GM21381 (cell line): Measurements from ENCODE around the gene DHX16.
"Not testable (repeated sequence)": the region's sequence is repeated elsewhere in the genome, so short reads cannot be mapped to it uniquely, and the experiment has no call there.

Experiments
- ATAC-seq: cut with Tn5 transposase; IDR thresholded peaks from one replicate; pipeline ENCODE4 v1.9.1; 2021; ENCODE audit warnings: mild to moderate bottlenecking, moderate library complexity; ENCODE audit not compliant: unreplicated experiment

Gene DHX16

DNA sequence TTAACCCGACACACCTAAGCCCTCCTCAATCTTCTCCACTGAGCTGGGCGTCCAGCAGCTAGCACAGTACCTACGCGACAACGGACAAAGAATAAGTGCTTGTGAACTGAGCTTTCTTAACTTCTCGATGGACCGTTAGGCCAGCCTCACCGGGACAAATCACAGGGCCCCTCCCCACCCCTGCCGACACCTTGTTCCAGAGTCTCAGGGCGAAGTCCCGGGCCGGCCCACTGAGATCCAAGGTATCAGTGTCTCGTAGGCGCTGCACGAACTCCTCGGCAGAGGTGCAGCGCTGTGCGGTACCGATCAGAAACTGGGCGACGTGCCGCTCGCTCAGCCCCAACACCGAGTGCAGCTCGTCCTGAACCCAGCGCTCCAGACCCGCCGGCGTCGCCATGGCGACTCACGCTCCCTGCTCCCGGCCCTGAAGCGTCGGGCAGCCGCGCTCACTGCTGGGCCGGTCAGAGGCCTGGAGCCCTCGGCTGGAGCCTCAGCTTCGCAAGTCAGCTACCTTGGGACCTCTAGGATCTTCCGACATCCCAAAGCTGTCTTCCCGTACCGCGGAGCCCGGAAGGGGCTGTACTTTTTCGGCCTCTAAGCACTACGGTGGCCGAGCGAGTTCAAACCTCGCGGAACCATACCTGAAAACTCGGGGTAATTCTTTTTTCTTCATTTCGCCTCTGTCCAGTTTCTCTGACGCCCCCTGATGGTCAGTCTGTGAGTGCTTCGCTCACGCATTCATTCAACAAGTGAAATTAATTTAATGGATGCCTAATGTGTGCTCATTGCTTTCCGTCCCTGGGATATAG, at the start of gene DHX16:
Gene DHX16, minus strand, starts transcription at position 562 of the 809 bp plus-strand sequence. Its CDS starts 165 bp downstream, at position 397.
- peak; percentile 73 for ATAC-seq

DNA sequence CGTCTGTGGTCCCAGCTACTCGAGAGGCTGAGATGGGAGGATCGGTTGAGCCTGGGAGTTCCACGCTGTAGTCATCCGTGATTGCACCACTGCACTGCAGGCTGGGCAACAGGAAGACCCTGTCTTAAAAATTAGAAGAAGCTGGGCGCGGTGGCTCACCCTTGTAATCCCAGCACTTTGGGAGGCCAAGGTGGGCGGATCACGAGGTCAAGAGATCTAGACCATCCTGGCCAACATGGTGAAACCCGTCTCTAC, 49.1 kb upstream of the DHX16 start:
- not testable (repeated sequence) for ATAC-seq

DNA sequence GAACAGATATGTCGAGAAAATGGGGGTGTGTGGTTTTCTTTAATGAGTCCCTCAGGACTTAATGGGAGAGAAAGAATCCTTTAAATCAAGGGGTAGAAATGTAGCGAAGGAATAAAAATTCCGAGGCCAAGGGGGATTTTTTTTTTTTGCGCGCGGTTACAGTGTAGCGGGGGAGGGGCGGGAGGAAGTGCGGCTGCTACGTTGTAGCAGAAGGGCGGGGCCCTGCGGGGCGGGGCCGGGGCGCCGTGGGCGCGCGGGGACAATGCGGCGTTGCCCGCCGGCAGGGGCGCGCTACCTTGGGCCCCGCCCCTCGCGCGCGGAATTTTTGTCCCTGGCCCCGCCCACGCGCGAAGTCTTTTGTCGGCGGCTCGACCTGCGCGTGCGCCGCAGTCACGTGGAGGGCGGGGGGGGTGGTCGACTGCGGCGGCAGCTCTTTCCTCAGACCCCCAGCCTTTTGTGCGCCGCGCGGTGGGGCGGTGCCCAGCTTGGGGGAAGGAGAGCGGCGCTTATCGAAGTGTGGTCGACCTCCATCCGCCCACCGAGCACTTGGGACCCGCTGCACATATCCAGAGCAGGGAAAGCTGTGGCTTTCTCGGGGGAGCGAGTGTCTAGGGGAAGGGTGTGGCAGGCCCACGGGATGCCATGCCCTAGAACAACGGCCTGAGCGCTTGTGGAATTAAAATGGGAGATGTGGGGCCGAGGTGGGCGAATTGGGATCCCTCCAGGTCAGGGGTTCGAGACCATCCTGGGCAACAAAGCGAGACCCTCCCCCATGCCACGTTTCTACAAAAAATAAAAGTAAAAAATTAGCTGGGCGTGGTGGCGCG, 48.6 kb upstream of the DHX16 start:
- peak; percentile 33 for ATAC-seq

DNA sequence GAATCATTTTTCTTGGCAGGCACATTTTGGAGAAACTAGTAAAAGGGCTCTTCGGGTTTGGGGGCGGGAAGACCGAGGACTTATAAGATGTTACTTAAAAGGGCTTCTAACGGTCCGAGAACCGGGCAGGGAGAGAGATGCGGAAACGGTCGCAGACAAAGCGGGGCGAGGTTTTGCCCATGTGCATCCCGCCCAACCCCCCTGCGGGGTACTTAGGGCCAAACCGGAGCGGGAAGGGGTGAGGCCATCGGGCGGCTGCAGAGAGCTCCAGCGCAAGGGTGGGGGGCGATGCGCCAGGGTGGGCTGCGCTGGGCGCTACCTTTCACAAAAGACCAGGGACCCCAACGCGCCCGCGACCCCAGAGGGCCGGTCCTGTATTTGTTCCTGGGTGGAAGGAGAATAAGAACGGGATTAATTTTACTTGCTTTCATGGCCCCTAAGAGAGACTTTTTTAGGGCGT, 48.0 kb upstream of the DHX16 start:
- no peak for ATAC-seq

DNA sequence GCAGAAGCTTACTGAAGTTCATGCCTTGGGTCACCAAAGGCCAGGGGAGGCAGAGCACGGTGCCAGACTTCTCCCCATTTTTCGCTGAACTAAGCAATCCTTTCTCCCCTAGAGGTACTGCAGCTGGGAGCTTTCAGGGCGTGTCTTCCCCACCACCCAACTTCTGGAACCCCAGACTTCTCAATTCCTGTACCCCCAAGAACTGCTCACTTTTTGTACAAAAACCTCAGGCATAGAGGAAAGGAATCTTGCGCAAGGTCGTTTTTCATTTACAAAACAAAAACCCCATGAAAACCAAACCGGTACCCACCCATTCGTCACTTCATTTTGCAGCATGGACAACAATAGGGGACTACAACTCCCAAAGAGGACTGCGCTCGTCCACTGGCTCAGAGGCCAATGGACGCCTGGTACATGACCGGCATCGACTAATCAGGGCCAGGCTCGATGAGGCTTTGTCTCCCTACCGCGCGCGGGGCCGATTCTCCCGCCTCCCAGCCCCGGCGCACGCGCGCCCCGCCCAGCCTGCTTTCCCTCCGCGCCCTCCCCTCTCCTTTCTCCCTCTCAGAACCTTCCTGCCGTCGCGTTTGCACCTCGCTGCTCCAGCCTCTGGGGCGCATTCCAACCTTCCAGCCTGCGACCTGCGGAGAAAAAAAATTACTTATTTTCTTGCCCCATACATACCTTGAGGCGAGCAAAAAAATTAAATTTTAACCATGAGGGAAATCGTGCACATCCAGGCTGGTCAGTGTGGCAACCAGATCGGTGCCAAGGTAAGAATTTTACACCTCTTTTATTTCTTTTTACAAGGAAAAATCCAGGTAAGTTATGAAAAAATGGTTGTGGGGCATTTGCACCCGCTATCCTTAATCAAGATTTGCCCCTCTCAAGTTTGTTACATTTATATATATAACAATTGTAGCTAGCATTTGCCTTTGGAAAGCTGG, 47.3 kb upstream of the DHX16 start, which contains the start of gene TUBB:
Gene TUBB, plus strand, starts transcription at position 562 of the 947 bp plus-strand sequence. Its CDS starts 155 bp downstream, at position 717.
- ATAC-seq, result peak; percentile 43

DNA sequence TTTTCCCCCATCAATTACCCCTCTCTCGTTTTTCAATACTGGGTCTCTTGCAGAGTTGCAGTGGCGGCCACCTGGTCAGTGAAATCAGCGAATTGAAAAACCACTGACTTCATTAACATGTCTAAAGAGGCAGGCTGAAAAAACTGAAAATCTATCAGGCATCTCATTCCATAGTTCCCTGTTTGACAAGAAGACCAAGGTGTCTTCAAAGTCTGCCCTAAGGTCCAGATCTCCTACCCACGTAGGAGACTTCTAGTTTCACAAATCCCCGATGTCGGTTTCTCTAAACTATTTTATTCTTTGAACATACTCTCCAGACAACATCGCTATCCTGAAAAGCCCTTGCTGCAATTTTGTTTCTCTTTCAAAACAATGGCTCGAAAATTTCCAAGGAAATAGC, 46.5 kb upstream of the DHX16 start:
- no peak for ATAC-seq

DNA sequence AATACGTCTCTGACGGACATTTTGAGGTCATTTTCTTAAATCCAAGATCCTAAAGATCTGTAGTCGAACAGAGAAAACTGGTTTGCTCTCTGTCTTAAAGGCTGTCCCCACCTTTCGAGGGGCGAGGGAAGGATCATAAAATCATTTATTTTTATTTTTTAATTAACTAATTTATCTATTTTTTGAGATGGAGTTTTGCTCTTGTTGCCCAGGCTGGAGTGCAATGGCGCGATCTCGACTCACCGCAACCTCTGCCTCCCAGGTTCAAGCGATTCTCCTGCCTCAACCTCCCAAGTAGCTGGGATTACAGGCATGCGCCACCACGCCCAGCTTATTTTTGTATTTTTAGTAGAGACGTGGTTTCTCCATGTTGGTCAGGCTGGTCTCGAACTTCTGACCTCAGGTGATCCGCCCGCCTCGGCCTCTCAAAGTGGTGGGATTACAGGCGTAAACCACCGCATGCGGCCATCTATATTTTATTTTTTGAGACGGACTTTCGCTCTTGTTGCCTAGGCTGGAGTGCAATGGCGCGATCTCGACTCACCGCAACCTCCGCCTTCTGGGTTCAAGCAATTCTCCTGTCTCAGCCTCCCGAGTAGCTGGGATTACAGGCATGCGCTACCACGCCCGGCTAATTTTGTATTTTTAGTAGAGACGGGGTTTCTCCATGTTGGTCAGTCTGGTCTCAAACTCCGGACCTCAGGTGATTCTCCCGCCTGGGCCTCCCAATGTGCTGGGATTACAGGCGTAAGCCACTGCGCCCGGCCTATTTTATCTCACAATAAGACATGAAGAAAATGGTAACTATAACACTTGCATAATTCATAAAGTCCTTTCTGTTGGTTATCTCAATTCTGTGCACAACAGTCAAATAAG, 45.3 kb upstream of the DHX16 start:
- ATAC-seq, result not testable (repeated sequence)

DNA sequence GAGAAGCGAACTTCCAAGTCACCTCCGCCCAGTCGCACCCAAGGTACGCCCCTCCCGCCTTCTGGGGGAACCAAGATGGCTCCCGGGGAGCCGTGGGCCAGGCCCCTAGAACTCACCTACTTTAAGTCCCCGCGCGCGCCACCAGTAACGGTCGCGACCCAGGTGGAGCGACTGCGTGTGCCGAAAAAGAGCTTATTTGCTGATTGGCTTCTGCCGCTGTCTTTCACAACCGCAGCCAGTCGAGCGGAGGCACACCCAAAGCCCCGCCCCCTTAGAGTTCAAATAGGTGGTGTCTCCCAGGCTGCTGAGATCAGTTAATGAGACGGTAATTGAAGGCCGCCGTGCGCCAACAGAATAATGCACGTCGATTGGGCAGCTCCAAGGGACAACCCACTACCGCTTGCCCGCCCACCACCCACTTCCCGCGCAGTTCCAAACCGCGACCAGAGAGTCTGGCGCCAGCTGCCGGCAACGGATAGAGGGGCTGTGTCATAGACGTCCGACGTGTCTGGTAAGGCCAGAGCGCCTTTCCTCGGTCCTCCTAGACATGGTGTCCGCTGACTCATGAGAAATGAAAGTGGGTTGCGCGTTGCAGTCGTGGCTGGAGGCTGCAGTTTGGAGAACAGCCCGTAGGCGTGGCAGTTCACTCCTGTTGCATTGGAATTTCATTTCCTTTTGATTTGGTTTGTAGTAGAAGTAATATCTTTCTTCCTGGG, 44.5 kb upstream of the DHX16 start, which contains the start of gene MDC1:
Gene MDC1, minus strand, starts transcription at position 153 of the 716 bp plus-strand sequence. CDS start 2,106 bp downstream, outside the sequence.
- ATAC-seq, result peak; percentile 58

DNA sequence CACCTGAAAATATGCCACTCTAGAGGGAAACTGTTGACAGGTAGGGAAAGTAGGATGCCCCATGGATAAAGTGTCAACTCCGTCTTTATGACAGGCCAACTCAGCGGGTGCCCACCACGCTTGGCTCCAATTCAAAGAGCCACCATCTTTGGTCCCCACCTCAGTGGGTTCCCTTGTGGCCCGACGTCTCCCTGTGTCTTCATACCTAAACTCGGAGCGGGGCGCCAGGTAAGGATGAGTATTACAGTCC, 44.0 kb upstream of the DHX16 start:
- ATAC-seq, result no peak

DNA sequence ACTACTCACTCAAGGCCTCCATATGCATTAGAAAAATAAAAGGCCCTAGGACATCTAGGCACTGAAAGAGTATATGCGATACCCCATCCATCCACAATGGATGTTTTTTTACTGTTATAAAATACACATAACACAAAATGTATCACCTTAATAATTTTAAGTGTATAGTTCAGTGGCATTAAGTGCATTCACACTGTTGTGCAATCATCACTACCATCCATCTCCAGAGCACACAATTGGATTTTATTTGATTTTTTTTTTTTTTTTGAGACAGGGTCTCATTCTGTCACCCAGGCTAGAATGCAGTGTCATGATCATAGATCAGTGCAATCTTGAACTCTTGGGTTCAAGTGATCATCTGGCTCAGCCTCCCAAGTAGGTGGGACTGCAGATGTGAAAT, 41.5 kb upstream of the DHX16 start:
- ATAC-seq, result no peak

DNA sequence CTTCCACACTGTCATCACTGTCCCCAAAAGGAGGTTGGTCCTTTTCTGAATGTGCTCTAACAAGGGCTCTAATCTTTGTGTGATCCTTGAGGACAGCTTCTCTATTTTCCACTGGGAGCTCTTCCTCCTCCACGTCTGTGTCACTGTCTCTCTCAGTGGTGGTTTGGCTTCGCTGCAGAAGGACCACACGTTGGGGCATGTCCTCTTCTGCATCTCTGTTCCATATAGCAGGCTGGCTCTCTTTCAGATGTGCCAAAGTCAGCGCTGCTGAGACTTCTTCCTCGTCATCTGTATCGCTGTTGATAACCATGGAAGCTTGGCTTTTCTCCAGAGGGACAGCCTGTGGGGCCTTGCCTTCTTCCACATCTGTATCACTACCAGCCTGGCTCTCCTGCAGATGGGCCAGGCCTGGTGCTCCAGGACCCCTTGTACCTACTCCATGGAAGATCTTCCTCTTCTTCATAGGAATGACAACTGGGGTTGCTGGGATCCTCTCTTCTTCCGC, 39.7 kb upstream of the DHX16 start:
- ATAC-seq, result no peak

DNA sequence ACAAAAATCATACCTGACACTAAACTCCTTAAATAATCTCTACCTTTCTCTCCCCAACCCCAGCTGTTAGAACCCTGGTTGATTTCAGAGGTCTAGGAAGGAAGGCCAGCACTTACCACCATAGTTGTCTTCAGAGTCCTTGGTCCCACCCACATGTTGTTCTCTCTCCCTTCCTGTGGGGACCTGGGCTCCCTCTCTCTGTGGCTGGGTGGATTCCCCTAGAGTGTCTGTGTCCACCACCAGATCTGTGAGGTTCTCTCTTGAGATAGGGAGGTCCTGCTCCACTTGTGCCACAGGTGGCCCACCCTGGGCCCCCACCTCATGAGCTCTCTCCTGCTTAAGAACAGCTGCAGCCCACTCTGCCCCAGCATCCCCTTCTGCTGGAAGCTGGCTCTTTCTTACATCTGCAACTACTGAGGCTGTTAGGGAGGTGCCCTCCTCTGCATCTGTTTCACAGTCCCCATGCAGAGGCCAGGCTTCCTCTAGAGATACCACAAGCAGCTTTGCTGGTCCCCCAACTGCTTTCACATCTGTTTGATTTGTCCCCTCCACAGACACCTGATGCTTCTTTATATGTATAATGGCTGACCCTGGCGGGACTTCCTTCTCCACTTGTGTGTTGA, 39.1 kb upstream of the DHX16 start:
- no peak for ATAC-seq

DNA sequence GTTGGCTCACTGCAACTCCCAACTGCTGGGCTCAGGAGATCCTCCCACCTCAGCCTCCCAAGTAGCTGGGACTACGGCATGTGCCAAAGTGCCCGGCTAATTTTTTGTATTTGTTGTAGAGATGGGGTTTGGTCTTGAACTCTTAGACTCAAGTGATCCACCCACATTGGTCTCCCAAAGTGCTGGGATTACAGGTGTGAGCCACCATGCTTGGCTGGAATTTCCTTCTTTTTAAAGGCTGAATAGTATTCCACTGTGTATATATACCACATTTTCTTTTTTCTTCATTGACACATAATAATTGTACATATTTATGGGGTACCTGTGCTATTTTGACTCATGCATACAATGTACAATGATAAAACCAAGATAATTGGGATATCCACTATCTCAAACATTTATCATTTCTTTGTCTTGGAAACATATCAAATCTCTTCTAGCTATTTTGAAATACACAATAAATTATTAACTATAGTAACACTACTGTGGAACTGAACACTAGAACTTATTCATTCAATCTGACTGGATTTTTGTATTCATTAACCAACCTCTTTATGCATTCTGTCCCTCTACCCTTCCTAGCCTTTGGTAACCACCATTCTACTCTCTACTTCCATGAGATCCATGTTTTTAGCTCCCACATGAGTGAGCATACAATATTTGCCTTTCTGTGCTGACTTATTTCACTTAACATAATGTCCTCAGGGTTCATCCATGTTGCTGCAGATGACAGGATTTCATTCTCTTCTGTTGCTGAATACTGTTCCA, 36.5 kb upstream of the DHX16 start:
- ATAC-seq, result no peak

DNA sequence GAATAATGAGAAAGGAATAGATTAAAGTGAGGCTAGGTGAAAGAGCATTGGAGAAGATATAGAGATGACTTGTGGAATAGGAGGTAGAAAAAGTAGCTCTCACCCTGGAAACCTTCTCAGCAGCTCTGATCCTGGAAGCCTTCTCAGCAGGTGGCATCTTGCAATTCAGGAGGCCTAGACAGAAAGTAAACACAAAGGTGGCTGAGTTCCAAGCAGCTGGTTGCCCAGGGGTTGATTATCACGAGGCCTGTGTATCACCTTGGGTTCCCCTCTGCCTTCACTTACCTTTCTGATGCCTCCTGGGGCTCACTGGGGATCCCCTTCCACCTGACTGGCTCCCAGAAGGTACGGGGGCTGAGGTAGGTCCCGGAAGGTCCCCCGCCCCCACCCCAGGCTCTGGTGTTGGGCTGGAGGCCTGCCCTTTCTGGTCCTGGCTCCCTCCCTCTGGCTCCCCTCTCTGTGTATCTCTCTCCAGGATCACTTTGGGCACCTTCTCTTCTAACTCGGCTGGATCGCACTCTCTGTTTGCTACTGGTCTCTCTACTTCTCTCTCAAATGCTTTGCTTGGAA, 34.6 kb upstream of the DHX16 start:
- ATAC-seq, result no peak

DNA sequence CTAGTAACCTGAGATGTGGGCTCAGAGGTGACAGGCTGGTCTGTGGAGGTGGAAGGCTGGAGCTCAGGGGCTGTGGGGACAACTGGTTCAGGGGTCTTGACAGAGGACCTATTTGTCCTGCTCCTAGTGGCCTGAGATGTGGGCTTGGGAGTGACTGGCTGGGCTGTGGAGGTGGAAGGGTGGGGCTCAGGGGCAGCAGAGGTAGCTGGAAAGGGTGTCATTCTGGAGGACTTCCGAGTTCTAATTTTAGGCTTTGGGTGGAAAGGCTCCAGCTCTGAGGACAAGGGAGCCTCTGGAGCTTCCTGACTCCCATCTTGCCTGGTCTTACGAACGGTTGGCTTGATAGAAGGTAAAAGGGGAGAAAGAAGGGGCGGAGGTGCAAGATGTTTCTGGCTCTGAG, 32.8 kb upstream of the DHX16 start:
- ATAC-seq, result no peak

DNA sequence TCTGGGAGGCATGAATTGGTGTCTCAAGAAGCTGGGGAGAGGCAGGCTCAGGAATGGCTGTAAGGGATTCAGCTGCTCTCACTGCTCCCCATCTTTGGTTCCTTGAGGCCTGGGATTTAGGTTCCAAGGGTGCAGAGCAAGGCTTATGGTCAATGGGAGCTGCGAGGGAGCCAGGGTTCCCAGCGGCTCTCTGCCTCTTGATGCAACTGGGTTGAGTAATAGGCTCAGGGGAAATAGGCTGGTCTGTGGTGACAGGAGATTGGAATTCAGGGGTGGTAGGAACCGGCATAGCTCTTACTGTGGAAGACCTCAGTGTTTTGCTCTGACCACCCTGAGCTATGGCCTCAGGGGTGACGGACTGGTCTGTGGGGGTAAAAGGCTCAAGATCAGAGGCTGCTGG, 31.0 kb upstream of the DHX16 start:
- no peak for ATAC-seq

DNA sequence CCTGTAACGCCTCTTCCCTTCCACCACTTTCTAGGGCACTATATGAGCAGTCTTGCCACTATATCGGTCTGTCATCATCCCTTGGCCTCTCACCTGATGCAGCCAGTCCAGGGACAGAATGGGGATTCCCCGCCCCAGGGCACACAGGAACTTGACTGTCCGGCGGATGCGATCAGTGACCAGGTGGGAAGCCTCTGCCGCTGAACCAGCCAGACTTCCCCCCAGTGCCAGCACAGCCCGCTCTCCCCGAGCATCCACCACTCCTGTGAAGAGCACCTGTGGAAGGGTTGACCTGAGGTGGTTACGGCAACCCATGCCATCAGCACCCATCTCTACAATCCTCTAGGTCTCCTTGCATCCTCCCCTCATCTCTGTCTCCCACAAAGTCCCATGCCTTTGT, 30.2 kb upstream of the DHX16 start:
- ATAC-seq, result no peak

DNA sequence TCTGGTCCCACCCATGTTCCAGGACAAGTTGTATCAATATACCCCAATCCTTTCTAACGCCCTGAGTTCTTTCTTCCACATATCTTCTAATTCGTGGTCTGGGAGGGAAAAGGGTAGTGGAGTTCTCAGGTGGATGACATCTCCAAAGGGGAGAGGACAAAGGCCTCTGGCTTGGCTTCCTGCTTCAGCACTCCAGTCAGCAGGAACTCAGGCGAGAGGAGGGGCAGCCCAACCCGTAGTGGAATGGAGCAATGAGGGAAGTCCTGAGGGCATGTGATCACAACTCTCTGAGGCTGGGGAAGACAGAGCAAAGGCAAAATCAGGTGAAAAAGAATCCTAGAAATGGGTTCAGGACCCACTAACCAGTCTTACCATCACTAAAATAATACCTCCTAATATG, 27.5 kb upstream of the DHX16 start:
- no peak for ATAC-seq
